ENCODE measurements around the gene ENOX1. TPM values are rescaled to one million over a fixed set of nuclear protein-coding genes. Genes with fewer than 3 reads are reported as not detected.
A peak's percentile ranks its signal among the peaks of the same experiment; 100 is the strongest.

The ENOX1 gene
- total RNA-seq, 4 donors from 2014 or later: 3.6 to 18.7 (median 5.7) TPM

- Histone ChIP-seq H3K27ac (peak overlapping the region; percentile 10 to 12), H3K4me3 (no peak overlapping the region), H3K9me3 (no peaks in the 10 kb centered on the region), H3K4me1 (no peaks in the 10 kb centered on the region), H3K36me3 (no peaks in the 10 kb centered on the region), H3K27me3 (no peaks in the 10 kb centered on the region)
- intact Hi-C loops (cut with DNase I; ENCODE audit: low total_unique reads): loop anchor here (10.0 kb wide), 1 partner anchor 720 kb away; no protein-coding TSS in a partner anchor
- TF ChIP-seq POLR2A (IDR thresholded peaks at IDR 0.05) (no peak), CTCF (IDR thresholded peaks at IDR 0.05) (no peak)
- peak in 1 of 2 donors; percentile 21 for DNase-seq
Observed at GRCh38 chr13:43805071-43805468, 18.3 kb upstream of the ENOX1 start.

DNA sequence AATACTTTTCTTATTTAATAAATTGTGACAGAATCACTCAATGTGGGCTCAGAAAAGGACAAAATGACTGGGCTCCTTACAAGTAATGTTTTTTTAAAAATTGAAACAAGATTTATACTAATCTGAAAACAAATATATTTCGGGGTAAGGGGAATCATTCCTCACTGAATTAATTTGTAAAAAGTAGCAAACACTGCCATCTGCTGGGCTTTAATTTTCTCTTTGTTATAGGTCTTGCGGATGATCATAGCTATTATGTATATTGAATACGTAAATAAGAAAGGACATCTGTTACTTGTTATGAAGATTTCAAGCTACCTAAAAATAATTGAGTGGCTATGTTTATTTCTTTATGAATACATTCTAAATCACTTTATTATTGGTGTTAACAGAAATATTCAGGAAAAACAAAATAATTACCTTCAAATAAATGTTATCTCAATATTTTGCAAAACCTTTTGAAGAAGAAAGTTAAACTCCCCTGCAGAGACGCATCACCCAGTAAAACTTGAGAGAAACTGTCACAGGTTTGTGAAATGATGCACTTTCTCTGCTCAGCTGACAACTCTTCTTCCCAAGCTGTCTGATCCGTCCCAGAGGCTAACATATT lies 17.8 kb upstream of the ENOX1 start:
- DNase-seq: no peak
- no peak overlapping the region for H3K4me3 ChIP-seq
- H3K27me3 ChIP-seq: no peaks in the 10 kb centered on the region
- no peaks in the 10 kb centered on the region for H3K4me1 ChIP-seq
- intact Hi-C loops (cut with DNase I; ENCODE audit: low total_unique reads): loop anchor here (10.0 kb wide), 1 partner anchor 720 kb away; no protein-coding TSS in a partner anchor
- peak overlapping the region; percentile 10 to 12 for H3K27ac ChIP-seq
- H3K9me3 ChIP-seq: no peaks in the 10 kb centered on the region
- no peaks in the 10 kb centered on the region for H3K36me3 ChIP-seq
- TF ChIP-seq CTCF (IDR thresholded peaks at IDR 0.05) (peak; percentile 42 to 75 (median 56)), POLR2A (IDR thresholded peaks at IDR 0.05) (no peak)

GRCh38 chr13:43802511-43802910 lies 15.7 kb upstream of the ENOX1 start:
- Histone ChIP-seq H3K4me1 (no peaks in the 10 kb centered on the region), H3K9me3 (no peaks in the 10 kb centered on the region), H3K27me3 (peaks cover 0 to 5% of the 10 kb centered on the region in 2 donors), H3K36me3 (no peaks in the 10 kb centered on the region), H3K27ac (no peak overlapping the region), H3K4me3 (no peak overlapping the region)
- TF ChIP-seq POLR2A (IDR thresholded peaks at IDR 0.05) (no peak), CTCF (IDR thresholded peaks at IDR 0.05) (no peak)
- no peak for DNase-seq
- intact Hi-C loops (cut with DNase I; ENCODE audit: low total_unique reads): loop anchor here (10.0 kb wide), 1 partner anchor 718 kb away; no protein-coding TSS in a partner anchor

DNA sequence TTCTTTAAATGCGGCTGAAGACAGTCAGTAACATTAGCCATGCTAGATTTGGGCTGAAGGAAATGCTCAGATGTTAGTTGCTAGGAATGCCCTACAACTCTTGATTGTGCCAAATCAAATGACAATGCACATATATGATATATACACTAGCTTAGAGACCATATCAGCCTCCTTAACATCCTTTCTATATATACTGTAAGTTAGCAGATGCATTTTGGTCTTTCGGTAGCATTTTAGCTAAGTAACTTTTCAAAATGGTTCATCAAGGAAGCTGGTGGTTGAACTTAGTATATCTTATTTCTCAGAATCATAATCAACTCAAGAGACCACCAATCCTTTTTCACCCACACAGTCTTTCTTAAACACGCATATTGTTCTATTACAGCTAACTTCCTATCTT lies 14.1 kb upstream of the ENOX1 start:
- Histone ChIP-seq H3K27ac (no peak overlapping the region), H3K4me1 (no peaks in the 10 kb centered on the region), H3K36me3 (no peaks in the 10 kb centered on the region), H3K27me3 (peaks cover 0 to 5% of the 10 kb centered on the region in 2 donors), H3K4me3 (no peak overlapping the region), H3K9me3 (no peaks in the 10 kb centered on the region)
- intact Hi-C loops (cut with DNase I; ENCODE audit: low total_unique reads): loop anchor here (10.0 kb wide), 1 partner anchor 716 kb away; no protein-coding TSS in a partner anchor
- DNase-seq: no peak
- TF ChIP-seq CTCF (IDR thresholded peaks at IDR 0.05) (no peak), POLR2A (IDR thresholded peaks at IDR 0.05) (no peak)

- Histone ChIP-seq H3K36me3 (no peaks in the 10 kb centered on the region), H3K27ac (no peak overlapping the region), H3K9me3 (no peaks in the 10 kb centered on the region), H3K4me3 (no peak overlapping the region), H3K4me1 (no peaks in the 10 kb centered on the region), H3K27me3 (peaks cover 0 to 5% of the 10 kb centered on the region in 2 donors)
- TF ChIP-seq POLR2A (IDR thresholded peaks at IDR 0.05): no peak
- DNase-seq: no peak
- intact Hi-C loops (cut with DNase I; ENCODE audit: low total_unique reads): no loop called here
Observed at GRCh38 chr13:43799191-43799590, 12.4 kb upstream of the ENOX1 start.
